WTC11 (cell line): ENCODE data around the gene MYL7. TPM values are rescaled to one million over a fixed set of nuclear protein-coding genes. Genes with fewer than 3 reads are reported as not detected.

Experiments
- ATAC-seq: fragments of 200-7000 bp; cut with Tn5 transposase; 2 replicates; pipeline ENCODE4 v1.10.0; 2021; ENCODE audit warnings: mild to moderate bottlenecking, moderate library complexity
- CTCF ChIA-PET: fragments of 300-600 bp; sonication (Branson Sonifier 250); formaldehyde crosslinking; loops from one replicate; lab custom pipeline; 2021; ENCODE audit warnings: antibody characterized with exemption; lab: Charles Lee
- POLR2A ChIA-PET: fragments of 350-600 bp; sonication (Branson Sonifier 250); formaldehyde crosslinking; loops from one replicate; lab custom pipeline; 2021; ENCODE audit warnings: antibody characterized with exemption; lab: Charles Lee
- DNase-seq: peaks from one replicate; pipeline ENCODE4 v3.0.0; 2021; ENCODE audit warnings: low spot score
- H3K27ac Mint-ChIP-seq: 2 replicates; pipeline ENCODE4 v1.8.0; 2021; ENCODE audit warnings: mixed read lengths
- H3K27me3 Mint-ChIP-seq: 2 replicates; pipeline ENCODE4 v1.8.0; 2021; ENCODE audit warnings: low read depth, mild to moderate bottlenecking, moderate library complexity, mixed read lengths
- H3K36me3 Mint-ChIP-seq: 2 replicates; pipeline ENCODE4 v1.8.0; 2021; ENCODE audit warnings: mixed read lengths
- H3K4me1 Mint-ChIP-seq: 2 replicates; pipeline ENCODE4 v1.8.0; 2022; ENCODE audit warnings: mixed read lengths
- H3K4me3 Mint-ChIP-seq: 2 replicates; pipeline ENCODE4 v1.8.0; 2021; ENCODE audit warnings: mild to moderate bottlenecking, moderate library complexity, mixed read lengths
- H3K9me3 Mint-ChIP-seq: 2 replicates; pipeline ENCODE4 v1.8.0; 2021; ENCODE audit warnings: mixed read lengths
- ARID4B ChIP-seq: sonication (generic); formaldehyde crosslinking; IDR thresholded peaks from 2 replicates; pipeline ENCODE4 v1.8.0; 2023; ENCODE audit warnings: missing genetic modification reagents, mild to moderate bottlenecking, borderline replicate concordance
- CREB1 ChIP-seq: sonication (generic); formaldehyde crosslinking; IDR thresholded peaks from 2 replicates; pipeline ENCODE4 v1.8.0; 2023; ENCODE audit warnings: mild to moderate bottlenecking, missing genetic modification reagents
- PRDM15 ChIP-seq: sonication (generic); formaldehyde crosslinking; IDR thresholded peaks from 2 replicates; pipeline ENCODE4 v1.8.0; 2022; ENCODE audit warnings: missing genetic modification reagents
- RELA ChIP-seq: sonication (generic); formaldehyde crosslinking; IDR thresholded peaks from 2 replicates; pipeline ENCODE4 v1.8.1; 2022; ENCODE audit warnings: missing genetic modification reagents, mild to moderate bottlenecking, borderline replicate concordance
- ZNF121 ChIP-seq: sonication (generic); formaldehyde crosslinking; IDR thresholded peaks from 2 replicates; pipeline ENCODE4 v1.8.0; 2023; ENCODE audit warnings: missing genetic modification reagents
- total RNA-seq: library from RNA; stranded (reverse); gene quantifications from 3 replicates; pipeline ENCODE4 v1.2.3, GENCODE V29; 2021

Gene MYL7
- total RNA-seq, 1 experiment from 2014 or later: 0.90 TPM

- ATAC-seq: no peak
- Mint-ChIP-seq H3K27me3 (peaks cover 6% of the 10 kb centered on the region; the same call in 1 of the 2 replicates), H3K9me3 (no peaks in the 10 kb centered on the region), H3K36me3 (no peaks in the 10 kb centered on the region), H3K4me1 (no peaks in the 10 kb centered on the region), H3K4me3 (no peak overlapping the region), H3K27ac (no peak overlapping the region)
- CTCF ChIA-PET: no interaction called here
- POLR2A ChIA-PET: no interaction called here
- DNase-seq: no peak
- TF ChIP-seq CREB1 (CRISPR knock-in tag) (no peak), PRDM15 (CRISPR knock-in tag) (peak; percentile 54; the same call in 1 of the 2 replicates)
Observed at GRCh38 chr7:44094365-44094764, 46.8 kb downstream of the MYL7 start.

- Mint-ChIP-seq H3K36me3 (no peaks in the 10 kb centered on the region), H3K9me3 (no peaks in the 10 kb centered on the region), H3K27ac (no peak overlapping the region), H3K4me3 (no peak overlapping the region), H3K4me1 (no peaks in the 10 kb centered on the region), H3K27me3 (peaks cover 6% of the 10 kb centered on the region; the same call in 1 of the 2 replicates)
- ATAC-seq (peak; percentile 55), DNase-seq (no peak)
- ChIA-PET CTCF (no interaction called here), POLR2A (no interaction called here)
- no peak for TF ChIP-seq ZNF121
- no peak for TF ChIP-seq ARID4B
- no peak for TF ChIP-seq RELA (CRISPR knock-in tag)
Observed at GRCh38 chr7:44093102-44093641, 48.0 kb downstream of the MYL7 start.

Other genes with a start within 250 kb of the MYL7 start
- 18.3 to 20.2 TPM (median 19.5 TPM) in 3 replicates for gene URGCP, start 234.7 kb downstream of the MYL7 start, total RNA-seq
- gene UBE2D4, start 214.9 kb downstream of the MYL7 start, total RNA-seq: 2.4 to 4.1 TPM (median 3.9 TPM) in 3 replicates
- gene SPDYE1, start 143.4 kb downstream of the MYL7 start, total RNA-seq: 0.07 TPM in 1 of 3 replicates, not detected in the others
- gene DBNL, start 96.6 kb downstream of the MYL7 start, total RNA-seq: 34.3 to 36.8 TPM (median 36.1 TPM) in 3 replicates
- 2.4 to 5.6 TPM (median 3.9 TPM) in 3 replicates for gene PGAM2, start 75.8 kb downstream of the MYL7 start, total RNA-seq
- 20.9 to 25.3 TPM (median 24.7 TPM) in 3 replicates for gene POLM, start 58.8 kb downstream of the MYL7 start, total RNA-seq
- 50.8 to 55.5 TPM (median 52.4 TPM) in 3 replicates for gene AEBP1, start 37.0 kb downstream of the MYL7 start, total RNA-seq
- 140 to 154 TPM (median 146 TPM) in 3 replicates for gene POLD2, start 17.8 kb downstream of the MYL7 start, total RNA-seq
- gene GCK, start 48.1 kb upstream of the MYL7 start, total RNA-seq: 3.3 to 5.1 TPM (median 4.5 TPM) in 3 replicates
- gene YKT6, start 59.6 kb upstream of the MYL7 start, total RNA-seq: 82.2 to 102 TPM (median 83.7 TPM) in 3 replicates
- gene CAMK2B, start 184.3 kb upstream of the MYL7 start, total RNA-seq: 0.41 to 0.53 TPM (median 0.44 TPM) in 3 replicates